ENCODE measurements around the gene MEMO1. TPM values are rescaled to one million over a fixed set of nuclear protein-coding genes. Genes with fewer than 3 reads are reported as not detected.

The MEMO1 gene
- total and polyA plus RNA-seq, 4 experiments from 2014 or later: 31.0 to 45.1 (median 42.3) TPM

- H3K36me3 ChIP-seq (ENCODE audit: insufficient read depth, low read length): no peaks in the 10 kb centered on the region
- no peaks in the 10 kb centered on the region for H3K9me3 ChIP-seq (ENCODE audit: control insufficient read depth in 1 of 2, low read length in 2 of 2)
- H3K36me3 Mint-ChIP-seq: peaks cover 8 to 12% of the 10 kb centered on the region in 2 donors
- DNase-seq: no peak
- no peak overlapping the region for H3K4me3 Mint-ChIP-seq
- H3K27ac Mint-ChIP-seq: peak overlapping the region in 3 of 7 donors; percentile 43 to 75 (median 46)
- H3K27me3 Mint-ChIP-seq: no peaks in the 10 kb centered on the region
- CTCF ChIA-PET (ENCODE audit: partially characterized antibody): no interaction called here
- H3K27me3 ChIP-seq (ENCODE audit: insufficient read depth, low read length): no peaks in the 10 kb centered on the region
- no peaks in the 10 kb centered on the region for H3K9me3 Mint-ChIP-seq
- intact Hi-C loops (cut with micrococcal nuclease): loop anchor here (10.0 kb wide), 1 partner anchor 54 kb away; no protein-coding TSS in a partner anchor
- H3K27ac ChIP-seq (ENCODE audit: low read depth, low read length): no peak overlapping the region
- no peak overlapping the region for H3K4me3 ChIP-seq (ENCODE audit: low read length in 2 of 2)
- H3K4me1 ChIP-seq (ENCODE audit: insufficient read depth, low read length): peaks cover 2% of the 10 kb centered on the region
- POLR2A ChIA-PET (ENCODE audit: partially characterized antibody): no interaction called here
- H3K4me1 Mint-ChIP-seq: peaks cover 20 to 40% (median 31%) of the 10 kb centered on the region in 4 donors
Observed at GRCh38 chr2:31950946-31951562, 59.8 kb downstream of the MEMO1 start.

- no peak for DNase-seq
- H3K9me3 Mint-ChIP-seq: no peaks in the 10 kb centered on the region
- H3K4me1 Mint-ChIP-seq: peaks cover 42 to 63% (median 50%) of the 10 kb centered on the region in 4 donors
- H3K27me3 Mint-ChIP-seq: no peaks in the 10 kb centered on the region
- Histone ChIP-seq H3K9me3 (ENCODE audit: control insufficient read depth in 1 of 2, low read length in 2 of 2) (no peaks in the 10 kb centered on the region), H3K4me1 (ENCODE audit: insufficient read depth, low read length) (peaks cover 24% of the 10 kb centered on the region), H3K36me3 (ENCODE audit: insufficient read depth, low read length) (no peaks in the 10 kb centered on the region), H3K4me3 (ENCODE audit: low read length in 2 of 2) (no peak overlapping the region), H3K27ac (ENCODE audit: low read depth, low read length) (no peak overlapping the region), H3K27me3 (ENCODE audit: insufficient read depth, low read length) (no peaks in the 10 kb centered on the region)
- H3K27ac Mint-ChIP-seq: no peak overlapping the region
- ChIA-PET CTCF (ENCODE audit: partially characterized antibody) (no interaction called here), POLR2A (ENCODE audit: partially characterized antibody) (no interaction called here)
- peaks cover 8 to 9% of the 10 kb centered on the region in 2 donors for H3K36me3 Mint-ChIP-seq
- intact Hi-C loops (cut with micrococcal nuclease): loop anchor here (10.0 kb wide), 1 partner anchor 1783 kb away; no protein-coding TSS in a partner anchor
- no peak overlapping the region for H3K4me3 Mint-ChIP-seq
Observed at GRCh38 chr2:31947871-31948270, 62.9 kb downstream of the MEMO1 start.

DNA sequence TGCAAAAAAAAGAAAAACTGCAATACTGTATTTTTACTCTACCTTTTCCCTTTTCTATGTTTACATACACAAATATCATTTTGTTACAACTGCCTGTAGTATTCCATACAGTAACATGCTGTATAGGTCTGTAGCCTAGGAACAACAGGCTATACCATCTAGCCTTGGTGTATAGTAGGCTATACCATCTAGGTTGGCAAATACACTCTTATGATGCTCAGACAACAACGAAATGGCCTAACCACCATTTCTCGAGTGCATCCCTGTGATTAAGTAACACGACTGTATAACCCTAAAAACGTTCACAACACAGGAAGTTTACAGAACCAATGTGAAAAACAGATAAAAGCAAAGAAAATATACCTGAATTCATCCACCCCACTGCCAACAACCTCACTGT lies 64.0 kb downstream of the MEMO1 start:
- Mint-ChIP-seq H3K27me3 (no peaks in the 10 kb centered on the region), H3K27ac (peak overlapping the region in 2 of 7 donors; percentile 4 to 30), H3K9me3 (no peaks in the 10 kb centered on the region), H3K4me1 (peaks cover 42 to 62% (median 50%) of the 10 kb centered on the region in 4 donors), H3K4me3 (no peak overlapping the region), H3K36me3 (peaks cover 8 to 11% of the 10 kb centered on the region in 2 donors)
- Histone ChIP-seq H3K4me1 (ENCODE audit: insufficient read depth, low read length) (peaks cover 24% of the 10 kb centered on the region), H3K27ac (ENCODE audit: low read depth, low read length) (no peak overlapping the region), H3K4me3 (ENCODE audit: low read length in 2 of 2) (no peak overlapping the region), H3K9me3 (ENCODE audit: control insufficient read depth in 1 of 2, low read length in 2 of 2) (no peaks in the 10 kb centered on the region), H3K36me3 (ENCODE audit: insufficient read depth, low read length) (peaks cover 4% of the 10 kb centered on the region), H3K27me3 (ENCODE audit: insufficient read depth, low read length) (no peaks in the 10 kb centered on the region)
- intact Hi-C loops (cut with micrococcal nuclease): loop anchor here (10.0 kb wide), 1 partner anchor 1782 kb away; no protein-coding TSS in a partner anchor
- DNase-seq: no peak
- ChIA-PET CTCF (ENCODE audit: partially characterized antibody) (no interaction called here), POLR2A (ENCODE audit: partially characterized antibody) (no interaction called here)

DNA sequence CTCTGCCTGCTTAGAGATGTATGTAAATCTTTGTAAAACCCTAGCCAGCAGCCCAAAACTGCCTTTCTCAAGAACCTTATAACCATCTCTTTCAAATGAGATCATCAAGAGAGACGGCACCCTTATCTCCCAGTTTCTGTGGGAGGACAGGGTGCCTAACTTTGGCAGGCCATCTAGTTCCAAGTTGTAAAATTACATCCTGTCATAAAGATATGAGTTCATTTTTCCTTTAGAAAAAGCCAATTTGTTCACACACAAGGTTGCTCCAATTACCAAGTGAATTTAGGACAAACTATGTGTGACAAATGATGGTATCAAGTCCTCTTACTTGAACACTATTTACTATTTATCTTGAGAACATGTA lies 65.3 kb downstream of the MEMO1 start:
- peaks cover 7 to 8% of the 10 kb centered on the region in 2 donors for H3K36me3 Mint-ChIP-seq
- intact Hi-C loops (cut with micrococcal nuclease): loop anchor here (10.0 kb wide), 1 partner anchor 1781 kb away; no protein-coding TSS in a partner anchor
- peaks cover 37 to 53% (median 44%) of the 10 kb centered on the region in 4 donors for H3K4me1 Mint-ChIP-seq

DNA sequence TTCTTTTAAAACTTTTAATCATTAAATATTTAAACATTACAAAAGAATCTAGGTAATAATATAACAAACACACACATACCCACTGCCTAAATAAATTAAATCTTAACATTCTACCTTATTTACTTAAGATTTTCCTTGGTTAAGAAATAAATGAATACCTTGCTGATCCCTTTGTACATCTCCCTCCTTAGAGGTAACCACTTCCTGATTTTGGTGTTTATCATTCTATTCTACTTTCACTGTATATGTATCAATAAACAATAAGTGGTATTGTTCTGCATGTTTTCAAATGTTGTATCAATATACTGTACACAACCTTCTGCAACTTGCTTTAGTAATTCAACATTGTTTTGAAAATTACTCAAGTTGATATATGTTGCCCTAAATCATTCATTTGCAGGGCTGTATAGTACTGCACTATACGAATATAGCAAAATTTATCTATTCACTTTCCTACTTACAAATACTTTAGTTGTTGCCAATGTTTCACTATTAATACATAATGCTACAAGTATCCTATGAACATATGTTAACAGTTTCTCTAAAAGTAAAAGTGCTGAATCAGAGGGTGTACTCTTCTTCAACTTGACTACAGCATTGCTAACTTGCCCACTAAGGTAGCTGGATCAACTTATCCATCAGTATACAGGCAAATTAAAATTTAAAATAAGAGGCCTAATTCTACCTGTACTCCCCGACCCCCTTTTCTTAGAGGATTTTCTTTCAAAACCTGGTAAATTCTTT lies 65.8 kb downstream of the MEMO1 start:
- intact Hi-C loops (cut with micrococcal nuclease): loop anchor here (10.0 kb wide), 1 partner anchor 1780 kb away; no protein-coding TSS in a partner anchor
- H3K27me3 Mint-ChIP-seq: no peaks in the 10 kb centered on the region
- H3K27me3 ChIP-seq (ENCODE audit: insufficient read depth, low read length): no peaks in the 10 kb centered on the region
- DNase-seq: no peak
- H3K36me3 Mint-ChIP-seq: peaks cover 7 to 8% of the 10 kb centered on the region in 2 donors
- ChIA-PET CTCF (ENCODE audit: partially characterized antibody) (no interaction called here), POLR2A (ENCODE audit: partially characterized antibody) (no interaction called here)
- no peaks in the 10 kb centered on the region for H3K9me3 Mint-ChIP-seq
- no peak overlapping the region for H3K27ac ChIP-seq (ENCODE audit: low read depth, low read length)
- H3K4me3 ChIP-seq (ENCODE audit: low read length in 2 of 2): no peak overlapping the region
- peak overlapping the region in 3 of 7 donors; percentile 23 to 60 (median 49) for H3K27ac Mint-ChIP-seq
- H3K36me3 ChIP-seq (ENCODE audit: insufficient read depth, low read length): peaks cover 4% of the 10 kb centered on the region
- H3K9me3 ChIP-seq (ENCODE audit: control insufficient read depth in 1 of 2, low read length in 2 of 2): no peaks in the 10 kb centered on the region
- peaks cover 24% of the 10 kb centered on the region for H3K4me1 ChIP-seq (ENCODE audit: insufficient read depth, low read length)
- H3K4me1 Mint-ChIP-seq: peaks cover 37 to 53% (median 44%) of the 10 kb centered on the region in 4 donors
- H3K4me3 Mint-ChIP-seq: peak overlapping the region in 2 of 8 donors; percentile 41 to 46

More for the DNA sequence above, 65.3 kb downstream of the MEMO1 start:
- POLR2A ChIA-PET (ENCODE audit: partially characterized antibody): no interaction called here
- H3K36me3 ChIP-seq (ENCODE audit: insufficient read depth, low read length): peaks cover 4% of the 10 kb centered on the region
- Mint-ChIP-seq H3K27me3 (no peaks in the 10 kb centered on the region), H3K9me3 (no peaks in the 10 kb centered on the region), H3K27ac (peak overlapping the region in 2 of 7 donors; percentile 23 to 49), H3K4me3 (peak overlapping the region in 1 of 8 donors; percentile 16)
- DNase-seq: no peak
- no peak overlapping the region for H3K27ac ChIP-seq (ENCODE audit: low read depth, low read length)
- H3K4me3 ChIP-seq (ENCODE audit: low read length in 2 of 2): no peak overlapping the region
- no peaks in the 10 kb centered on the region for H3K9me3 ChIP-seq (ENCODE audit: control insufficient read depth in 1 of 2, low read length in 2 of 2)
- H3K27me3 ChIP-seq (ENCODE audit: insufficient read depth, low read length): no peaks in the 10 kb centered on the region
- CTCF ChIA-PET (ENCODE audit: partially characterized antibody): no interaction called here
- peaks cover 24% of the 10 kb centered on the region for H3K4me1 ChIP-seq (ENCODE audit: insufficient read depth, low read length)

GRCh38 chr2:31943636-31944225 lies 67.1 kb downstream of the MEMO1 start:
- Histone ChIP-seq H3K27ac (ENCODE audit: low read depth, low read length) (no peak overlapping the region), H3K36me3 (ENCODE audit: insufficient read depth, low read length) (peaks cover 4% of the 10 kb centered on the region), H3K9me3 (ENCODE audit: control insufficient read depth in 1 of 2, low read length in 2 of 2) (no peaks in the 10 kb centered on the region), H3K4me3 (ENCODE audit: low read length in 2 of 2) (no peak overlapping the region), H3K4me1 (ENCODE audit: insufficient read depth, low read length) (peaks cover 24% of the 10 kb centered on the region), H3K27me3 (ENCODE audit: insufficient read depth, low read length) (no peaks in the 10 kb centered on the region)
- Mint-ChIP-seq H3K27me3 (no peaks in the 10 kb centered on the region), H3K4me1 (peaks cover 33 to 46% (median 40%) of the 10 kb centered on the region in 4 donors), H3K9me3 (no peaks in the 10 kb centered on the region), H3K27ac (peak overlapping the region in 4 of 7 donors; percentile 15 to 71 (median 26)), H3K36me3 (peaks cover 4 to 7% of the 10 kb centered on the region in 2 donors), H3K4me3 (peak overlapping the region in 1 of 8 donors; percentile 6)
- POLR2A ChIA-PET (ENCODE audit: partially characterized antibody): no interaction called here
- no peak for DNase-seq
- CTCF ChIA-PET (ENCODE audit: partially characterized antibody): no interaction called here
- intact Hi-C loops (cut with micrococcal nuclease): loop anchor here (10.0 kb wide), 1 partner anchor 1779 kb away; no protein-coding TSS in a partner anchor

DNA sequence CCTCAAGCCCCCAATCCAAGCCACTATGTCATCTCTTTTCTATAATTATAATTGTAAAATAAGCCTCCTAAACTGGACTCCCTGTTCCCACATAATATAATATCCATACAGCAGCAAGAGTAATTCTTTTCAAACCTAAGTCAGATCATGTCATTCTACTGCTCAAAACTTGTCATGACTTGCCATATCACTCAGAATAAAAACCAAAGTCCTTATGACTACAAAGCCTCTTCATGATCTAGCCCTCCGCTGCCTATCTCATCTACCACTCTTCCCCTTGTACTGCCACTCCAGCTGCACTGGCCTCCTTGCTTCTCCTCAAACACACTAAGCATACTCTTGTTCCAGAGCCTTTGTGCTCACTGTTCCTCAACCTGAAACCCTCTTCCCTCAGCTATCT lies 69.9 kb downstream of the MEMO1 start:
- peaks cover 4 to 8% of the 10 kb centered on the region in 2 donors for H3K36me3 Mint-ChIP-seq
- Histone ChIP-seq H3K36me3 (ENCODE audit: insufficient read depth, low read length) (peaks cover 4% of the 10 kb centered on the region), H3K4me1 (ENCODE audit: insufficient read depth, low read length) (peaks cover 21% of the 10 kb centered on the region), H3K27me3 (ENCODE audit: insufficient read depth, low read length) (no peaks in the 10 kb centered on the region), H3K4me3 (ENCODE audit: low read length in 2 of 2) (no peak overlapping the region), H3K27ac (ENCODE audit: low read depth, low read length) (no peak overlapping the region), H3K9me3 (ENCODE audit: control insufficient read depth in 1 of 2, low read length in 2 of 2) (no peaks in the 10 kb centered on the region)
- H3K4me3 Mint-ChIP-seq: no peak overlapping the region
- CTCF ChIA-PET (ENCODE audit: partially characterized antibody): no interaction called here
- no peaks in the 10 kb centered on the region for H3K27me3 Mint-ChIP-seq
- intact Hi-C loops (cut with micrococcal nuclease): loop anchor here (10.0 kb wide), 1 partner anchor 1776 kb away; no protein-coding TSS in a partner anchor
- H3K27ac Mint-ChIP-seq: no peak overlapping the region
- H3K4me1 Mint-ChIP-seq: peaks cover 32 to 37% (median 36%) of the 10 kb centered on the region in 4 donors
- H3K9me3 Mint-ChIP-seq: no peaks in the 10 kb centered on the region
- no peak for DNase-seq
- POLR2A ChIA-PET (ENCODE audit: partially characterized antibody): no interaction called here

Measured in CD4-positive, alpha-beta memory T cell (primary cell).